GM23338 (cell line): ENCODE results near the gene MATN3. TPM values are rescaled to one million over a fixed set of nuclear protein-coding genes. Genes with fewer than 3 reads are reported as not detected.

Experiments used
- ATAC-seq: fragments of 200-7000 bp; cut with Tn5 transposase; 3 replicates; pipeline ENCODE4 v1.9.1; 2020
- DNase-seq: peaks from one replicate; pipeline ENCODE4 v3.0.0-alpha.2; 2015; ENCODE audit warnings: low spot score
- H2AFZ ChIP-seq: fragments of 200-600 bp; sonication (generic); 2 replicates; pipeline ENCODE4 v1.8.0; 2016; ENCODE audit warnings: antibody characterized with exemption, mild to moderate bottlenecking, moderate library complexity
- H3F3A ChIP-seq: fragments of 200-600 bp; sonication (generic); replicated peaks from 2 replicates; pipeline ENCODE4 v1.8.0; 2017; ENCODE audit warnings: antibody characterized with exemption, mixed run types, low read depth
- H3K27ac ChIP-seq: fragments of 200-600 bp; sonication (generic); 2 replicates; pipeline ENCODE4 v1.6.1; 2016; ENCODE audit warnings: low read depth
- H3K27me3 ChIP-seq: fragments of 200-600 bp; sonication (generic); 2 replicates; pipeline ENCODE4 v1.8.0; 2016; ENCODE audit warnings: mild to moderate bottlenecking, mixed run types, moderate library complexity; ENCODE audit not compliant: insufficient read depth
- H3K36me3 ChIP-seq: fragments of 200-600 bp; sonication (generic); 2 replicates; pipeline ENCODE4 v1.8.0; 2016; ENCODE audit warnings: mild to moderate bottlenecking; ENCODE audit not compliant: insufficient read depth
- H3K4me1 ChIP-seq: fragments of 200-600 bp; sonication (generic); 2 replicates; pipeline ENCODE4 v1.8.0; 2016; ENCODE audit warnings: mild to moderate bottlenecking, moderate library complexity; ENCODE audit not compliant: insufficient read depth
- H3K4me2 ChIP-seq: fragments of 200-600 bp; sonication (generic); 2 replicates; pipeline ENCODE4 v1.7.1; 2017; ENCODE audit warnings: mixed run types
- H3K4me3 ChIP-seq: fragments of 200-600 bp; sonication (generic); 2 replicates; pipeline ENCODE4 v1.6.1; 2016; ENCODE audit warnings: mixed run types
- H3K79me2 ChIP-seq: fragments of 200-600 bp; sonication (generic); replicated peaks from 2 replicates; pipeline ENCODE4 v1.8.0; 2017; ENCODE audit warnings: mild to moderate bottlenecking; ENCODE audit not compliant: insufficient read depth
- H3K9me2 ChIP-seq: fragments of 200-600 bp; sonication (generic); 2 replicates; pipeline ENCODE4 v1.8.0; 2017; ENCODE audit not compliant: insufficient read depth
- H4K20me1 ChIP-seq: fragments of 200-600 bp; sonication (generic); replicated peaks from 2 replicates; pipeline ENCODE4 v1.8.0; 2017; ENCODE audit warnings: mild to moderate bottlenecking; ENCODE audit not compliant: insufficient read depth
- H3K27ac Mint-ChIP-seq: 2 replicates; pipeline ENCODE4 v1.8.0; 2020; ENCODE audit warnings: inconsistent platforms, mild to moderate bottlenecking, moderate library complexity, mixed read lengths
- H3K27me3 Mint-ChIP-seq: 3 replicates; pipeline ENCODE4 v1.8.0; 2022; ENCODE audit warnings: low read depth, mild to moderate bottlenecking, moderate library complexity, mixed read lengths, inconsistent platforms; ENCODE audit not compliant: insufficient read depth, poor library complexity
- H3K36me3 Mint-ChIP-seq: 3 replicates; pipeline ENCODE4 v1.8.0; 2021; ENCODE audit warnings: low read depth, mild to moderate bottlenecking, inconsistent platforms, moderate library complexity, mixed read lengths
- H3K4me1 Mint-ChIP-seq: 3 replicates; pipeline ENCODE4 v1.8.0; 2020; ENCODE audit warnings: mild to moderate bottlenecking, inconsistent platforms, mixed read lengths
- H3K4me3 Mint-ChIP-seq: 3 replicates; pipeline ENCODE4 v1.8.0; 2021; ENCODE audit warnings: moderate library complexity, mild to moderate bottlenecking, inconsistent platforms, mixed read lengths
- H3K9me3 Mint-ChIP-seq: 3 replicates; pipeline ENCODE4 v1.8.0; 2020; ENCODE audit warnings: moderate library complexity, mild to moderate bottlenecking, inconsistent platforms, mixed read lengths
- EZH2 ChIP-seq: fragments of 200-600 bp; sonication (generic); IDR thresholded peaks from one replicate; pipeline ENCODE4 v1.8.0; 2017; ENCODE audit warnings: antibody characterized with exemption, mild to moderate bottlenecking, low read depth; ENCODE audit not compliant: unreplicated experiment
- EZH2phosphoT487 ChIP-seq: fragments of 200-600 bp; sonication (generic); IDR thresholded peaks from one replicate; pipeline ENCODE4 v1.8.1; 2018; ENCODE audit warnings: antibody characterized with exemption; ENCODE audit not compliant: unreplicated experiment
- STAT1 ChIP-seq: IDR thresholded peaks from one replicate; pipeline ENCODE4 v1.6.1; 2016; ENCODE audit warnings: antibody characterized with exemption; ENCODE audit not compliant: unreplicated experiment
- ZNF331 ChIP-seq: fragments of 250-450 bp; sonication (Bioruptor Pico); IDR thresholded peaks from 2 replicates; pipeline ENCODE4 v1.5.0; 2020; ENCODE audit warnings: low read depth, mild to moderate bottlenecking, moderate library complexity
- polyA plus RNA-seq: library from polyadenylated mRNA; unstranded; fragments of >200 nt; fragmentation: Nextera tagmentation; extraction: Ambion mirVana; gene quantifications from 2 replicates; pipeline ENCODE4 v1.2.1, GENCODE V29; 2016
- total RNA-seq: library from RNA; depleted of rRNA; stranded (reverse); fragments of >200 nt; shearing (Covaris generic); gene quantifications from 2 replicates; pipeline ENCODE4 v1.2.3, GENCODE V29; 2014
- TF ChIP-seq, protein P1 (sequence below): IDR thresholded peaks from 2 replicates; pipeline ENCODE4 v1.6.1; 2016; ENCODE audit warnings: antibody characterized with exemption
- TF ChIP-seq, protein P2 (sequence below): fragments of 250-450 bp; sonication (Bioruptor Pico); IDR thresholded peaks from 2 replicates; pipeline ENCODE4 v1.5.0; 2020; ENCODE audit warnings: mild to moderate bottlenecking, moderate library complexity

Gene MATN3
- total and polyA plus RNA-seq, 2 experiments from 2014 or later, result 4.6 to 6.4 TPM

DNA sequence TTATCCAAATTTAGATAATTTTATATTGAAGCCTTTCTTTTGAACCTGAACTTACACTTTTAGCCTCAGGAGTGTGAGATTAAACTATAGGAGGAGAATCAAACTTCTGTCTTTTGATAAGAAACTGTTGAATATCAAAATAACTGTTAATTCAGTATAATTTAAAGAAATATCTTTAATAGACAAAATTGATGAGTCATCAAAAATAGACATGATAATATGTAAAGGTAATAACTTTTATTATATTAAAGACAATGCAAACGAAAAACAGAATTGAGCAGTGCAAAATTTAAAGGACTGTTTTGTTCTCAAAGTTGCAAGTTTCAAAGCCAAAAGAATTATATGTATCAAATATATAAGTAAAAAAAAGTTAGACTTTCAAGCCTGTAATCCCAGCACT, 20.6 kb downstream of the MATN3 start:
- no peak for ATAC-seq
- H3K36me3 Mint-ChIP-seq, result peaks cover 7% of the 10 kb centered on the region
- Histone ChIP-seq H3K4me3 (no peak overlapping the region), H3F3A (peaks cover 7% of the 10 kb centered on the region), H3K4me1 (peaks cover 18% of the 10 kb centered on the region), H3K9me2 (no peaks in the 10 kb centered on the region), H3K4me2 (no peak overlapping the region), H3K36me3 (no peaks in the 10 kb centered on the region), H2AFZ (no peak overlapping the region), H3K27me3 (no peaks in the 10 kb centered on the region), H4K20me1 (no peaks in the 10 kb centered on the region), H3K27ac (no peak overlapping the region), H3K79me2 (peaks cover 24% of the 10 kb centered on the region)
- H3K4me1 Mint-ChIP-seq, result peaks cover 22% of the 10 kb centered on the region
- no peaks in the 10 kb centered on the region for H3K9me3 Mint-ChIP-seq
- no peak overlapping the region for H3K4me3 Mint-ChIP-seq
- peaks cover 5% of the 10 kb centered on the region for H3K27me3 Mint-ChIP-seq
- TF ChIP-seq, protein P1, sequence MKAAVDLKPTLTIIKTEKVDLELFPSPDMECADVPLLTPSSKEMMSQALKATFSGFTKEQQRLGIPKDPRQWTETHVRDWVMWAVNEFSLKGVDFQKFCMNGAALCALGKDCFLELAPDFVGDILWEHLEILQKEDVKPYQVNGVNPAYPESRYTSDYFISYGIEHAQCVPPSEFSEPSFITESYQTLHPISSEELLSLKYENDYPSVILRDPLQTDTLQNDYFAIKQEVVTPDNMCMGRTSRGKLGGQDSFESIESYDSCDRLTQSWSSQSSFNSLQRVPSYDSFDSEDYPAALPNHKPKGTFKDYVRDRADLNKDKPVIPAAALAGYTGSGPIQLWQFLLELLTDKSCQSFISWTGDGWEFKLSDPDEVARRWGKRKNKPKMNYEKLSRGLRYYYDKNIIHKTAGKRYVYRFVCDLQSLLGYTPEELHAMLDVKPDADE, result no peak
- TF ChIP-seq ZNF331 (CRISPR knock-in tag), result no peak
- TF ChIP-seq STAT1, result no peak
- TF ChIP-seq, protein P2, sequence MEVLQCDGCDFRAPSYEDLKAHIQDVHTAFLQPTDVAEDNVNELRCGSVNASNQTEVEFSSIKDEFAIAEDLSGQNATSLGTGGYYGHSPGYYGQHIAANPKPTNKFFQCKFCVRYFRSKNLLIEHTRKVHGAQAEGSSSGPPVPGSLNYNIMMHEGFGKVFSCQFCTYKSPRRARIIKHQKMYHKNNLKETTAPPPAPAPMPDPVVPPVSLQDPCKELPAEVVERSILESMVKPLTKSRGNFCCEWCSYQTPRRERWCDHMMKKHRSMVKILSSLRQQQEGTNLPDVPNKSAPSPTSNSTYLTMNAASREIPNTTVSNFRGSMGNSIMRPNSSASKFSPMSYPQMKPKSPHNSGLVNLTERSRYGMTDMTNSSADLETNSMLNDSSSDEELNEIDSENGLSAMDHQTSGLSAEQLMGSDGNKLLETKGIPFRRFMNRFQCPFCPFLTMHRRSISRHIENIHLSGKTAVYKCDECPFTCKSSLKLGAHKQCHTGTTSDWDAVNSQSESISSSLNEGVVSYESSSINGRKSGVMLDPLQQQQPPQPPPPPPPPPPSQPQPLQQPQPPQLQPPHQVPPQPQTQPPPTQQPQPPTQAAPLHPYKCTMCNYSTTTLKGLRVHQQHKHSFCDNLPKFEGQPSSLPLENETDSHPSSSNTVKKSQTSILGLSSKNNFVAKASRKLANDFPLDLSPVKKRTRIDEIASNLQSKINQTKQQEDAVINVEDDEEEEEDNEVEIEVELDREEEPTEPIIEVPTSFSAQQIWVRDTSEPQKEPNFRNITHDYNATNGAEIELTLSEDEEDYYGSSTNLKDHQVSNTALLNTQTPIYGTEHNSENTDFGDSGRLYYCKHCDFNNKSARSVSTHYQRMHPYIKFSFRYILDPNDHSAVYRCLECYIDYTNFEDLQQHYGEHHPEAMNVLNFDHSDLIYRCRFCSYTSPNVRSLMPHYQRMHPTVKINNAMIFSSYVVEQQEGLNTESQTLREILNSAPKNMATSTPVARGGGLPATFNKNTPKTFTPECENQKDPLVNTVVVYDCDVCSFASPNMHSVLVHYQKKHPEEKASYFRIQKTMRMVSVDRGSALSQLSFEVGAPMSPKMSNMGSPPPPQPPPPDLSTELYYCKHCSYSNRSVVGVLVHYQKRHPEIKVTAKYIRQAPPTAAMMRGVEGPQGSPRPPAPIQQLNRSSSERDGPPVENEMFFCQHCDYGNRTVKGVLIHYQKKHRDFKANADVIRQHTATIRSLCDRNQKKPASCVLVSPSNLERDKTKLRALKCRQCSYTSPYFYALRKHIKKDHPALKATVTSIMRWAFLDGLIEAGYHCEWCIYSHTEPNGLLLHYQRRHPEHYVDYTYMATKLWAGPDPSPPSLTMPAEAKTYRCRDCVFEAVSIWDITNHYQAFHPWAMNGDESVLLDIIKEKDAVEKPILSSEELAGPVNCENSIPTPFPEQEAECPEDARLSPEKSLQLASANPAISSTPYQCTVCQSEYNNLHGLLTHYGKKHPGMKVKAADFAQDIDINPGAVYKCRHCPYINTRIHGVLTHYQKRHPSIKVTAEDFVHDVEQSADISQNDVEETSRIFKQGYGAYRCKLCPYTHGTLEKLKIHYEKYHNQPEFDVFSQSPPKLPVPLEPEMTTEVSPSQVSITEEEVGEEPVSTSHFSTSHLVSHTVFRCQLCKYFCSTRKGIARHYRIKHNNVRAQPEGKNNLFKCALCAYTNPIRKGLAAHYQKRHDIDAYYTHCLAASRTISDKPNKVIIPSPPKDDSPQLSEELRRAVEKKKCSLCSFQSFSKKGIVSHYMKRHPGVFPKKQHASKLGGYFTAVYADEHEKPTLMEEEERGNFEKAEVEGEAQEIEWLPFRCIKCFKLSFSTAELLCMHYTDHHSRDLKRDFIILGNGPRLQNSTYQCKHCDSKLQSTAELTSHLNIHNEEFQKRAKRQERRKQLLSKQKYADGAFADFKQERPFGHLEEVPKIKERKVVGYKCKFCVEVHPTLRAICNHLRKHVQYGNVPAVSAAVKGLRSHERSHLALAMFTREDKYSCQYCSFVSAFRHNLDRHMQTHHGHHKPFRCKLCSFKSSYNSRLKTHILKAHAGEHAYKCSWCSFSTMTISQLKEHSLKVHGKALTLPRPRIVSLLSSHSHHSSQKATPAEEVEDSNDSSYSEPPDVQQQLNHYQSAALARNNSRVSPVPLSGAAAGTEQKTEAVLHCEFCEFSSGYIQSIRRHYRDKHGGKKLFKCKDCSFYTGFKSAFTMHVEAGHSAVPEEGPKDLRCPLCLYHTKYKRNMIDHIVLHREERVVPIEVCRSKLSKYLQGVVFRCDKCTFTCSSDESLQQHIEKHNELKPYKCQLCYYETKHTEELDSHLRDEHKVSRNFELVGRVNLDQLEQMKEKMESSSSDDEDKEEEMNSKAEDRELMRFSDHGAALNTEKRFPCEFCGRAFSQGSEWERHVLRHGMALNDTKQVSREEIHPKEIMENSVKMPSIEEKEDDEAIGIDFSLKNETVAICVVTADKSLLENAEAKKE (CRISPR knock-in tag), result no peak
- no peak for DNase-seq
- H3K27ac Mint-ChIP-seq, result no peak overlapping the region

DNA sequence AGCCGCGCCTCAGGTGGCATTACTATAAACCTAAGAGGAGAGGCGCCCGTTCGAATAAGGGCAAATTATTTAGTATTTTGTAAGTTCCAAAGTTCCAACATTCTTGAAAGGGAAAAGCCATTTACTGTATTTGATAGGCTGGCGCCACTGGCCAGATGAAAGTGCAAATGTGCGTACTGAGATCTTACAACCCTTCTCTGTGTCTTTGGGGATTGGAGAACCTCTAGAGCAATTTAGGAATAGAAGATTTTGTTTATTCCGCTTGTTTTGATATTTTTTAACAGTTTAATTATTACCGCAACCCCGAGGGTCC, 22.1 kb downstream of the MATN3 start:
- Histone ChIP-seq H3F3A (peaks cover 7% of the 10 kb centered on the region), H2AFZ (peak overlapping the region; percentile 44; the same call in 1 of the 2 replicates), H3K4me1 (peaks cover 18% of the 10 kb centered on the region), H3K36me3 (0 out of 2 replicates have a peak, but pooled peaks cover 4% of the 10 kb centered on the region), H4K20me1 (no peaks in the 10 kb centered on the region), H3K9me2 (no peaks in the 10 kb centered on the region), H3K27ac (peak overlapping the region; percentile 72), H3K27me3 (no peaks in the 10 kb centered on the region), H3K79me2 (peaks cover 39% of the 10 kb centered on the region), H3K4me2 (peak overlapping the region; percentile 83), H3K4me3 (peak overlapping the region; percentile 88)
- Mint-ChIP-seq H3K27me3 (peaks cover 5% of the 10 kb centered on the region), H3K27ac (peak overlapping the region; percentile 96), H3K4me3 (peak overlapping the region; percentile 94), H3K9me3 (no peaks in the 10 kb centered on the region), H3K36me3 (peaks cover 16% of the 10 kb centered on the region), H3K4me1 (peaks cover 22% of the 10 kb centered on the region)
- ATAC-seq (no peak), DNase-seq (no peak)
- TF ChIP-seq ZNF331 (CRISPR knock-in tag) (no peak), EZH2 (no peak), EZH2phosphoT487 (no peak), STAT1 (no peak)
- TF ChIP-seq, protein P1, result no peak
